NCI-H524 treated with DMSO at 0.1 percent for 48 hours (cell line): ENCODE results near the gene AGPAT3.

Experiments
- DNase-seq: peaks from one replicate; lab custom pipeline; 2025; lab: John Stamatoyannopoulos, UW

Gene AGPAT3

GRCh38 chr21:43922949-43923348 lies 57.9 kb downstream of the AGPAT3 start:
- DNase-seq, result no peak

GRCh38 chr21:43923391-43923790 lies 58.4 kb downstream of the AGPAT3 start:
- DNase-seq, result no peak

GRCh38 chr21:43924421-43925095 lies 59.5 kb downstream of the AGPAT3 start:
- no peak for DNase-seq

GRCh38 chr21:43925096-43925481 lies 60.1 kb downstream of the AGPAT3 start:
- DNase-seq, result no peak

- no peak for DNase-seq
These were observed 60.6 kb downstream of the AGPAT3 start for GRCh38 chr21:43925609-43926008.

- DNase-seq, result no peak
These were observed 61.2 kb downstream of the AGPAT3 start for GRCh38 chr21:43926196-43926595.

- DNase-seq, result no peak
These were observed 62.7 kb downstream of the AGPAT3 start for GRCh38 chr21:43927591-43928221.

GRCh38 chr21:43928222-43929125 lies 63.5 kb downstream of the AGPAT3 start:
- DNase-seq, result no peak

GRCh38 chr21:43929217-43929971 lies 64.4 kb downstream of the AGPAT3 start:
- DNase-seq, result no peak

- DNase-seq, result no peak
These were observed 65.2 kb downstream of the AGPAT3 start for GRCh38 chr21:43930074-43930847.

GRCh38 chr21:43930848-43931375 lies 65.9 kb downstream of the AGPAT3 start:
- no peak for DNase-seq

- DNase-seq, result no peak
These were observed 66.5 kb downstream of the AGPAT3 start for GRCh38 chr21:43931489-43931888.

GRCh38 chr21:43932005-43932404 lies 67.0 kb downstream of the AGPAT3 start:
- DNase-seq, result no peak

GRCh38 chr21:43933199-43933598 lies 68.2 kb downstream of the AGPAT3 start:
- no peak for DNase-seq

GRCh38 chr21:43933680-43934079 lies 68.7 kb downstream of the AGPAT3 start:
- no peak for DNase-seq

- DNase-seq, result no peak
These were observed 69.1 kb downstream of the AGPAT3 start for GRCh38 chr21:43934116-43934515.

GRCh38 chr21:43934716-43935705 lies 70.0 kb downstream of the AGPAT3 start:
- no peak for DNase-seq

GRCh38 chr21:43935711-43936110 lies 70.7 kb downstream of the AGPAT3 start:
- DNase-seq, result no peak

GRCh38 chr21:43936247-43936967 lies 71.4 kb downstream of the AGPAT3 start:
- DNase-seq, result no peak
